Activated T-cell treated with anti-CD3 and anti-CD28 coated beads, Interleukin-2, amount 50 U/mL, for 4 hours (primary cell): ENCODE measurements around the gene BABAM2. TPM values are rescaled to one million over a fixed set of nuclear protein-coding genes. Genes with fewer than 3 reads are reported as not detected.
A peak's percentile ranks its signal among the peaks of the same experiment; 100 is the strongest.

Source experiments
- ATAC-seq, 2 donors: fragments of 200-7000 bp; cut with Tn5 transposase; one replicate each; pipeline ENCODE4 v1.10.0; 2021
- DNase-seq: peaks from one replicate; pipeline ENCODE4 v3.0.0-alpha.2; 2020
- H3K27me3 Mint-ChIP-seq: one replicate; pipeline ENCODE4 v1.8.0; 2021; ENCODE audit warnings: low read depth, mixed read lengths
- H3K36me3 Mint-ChIP-seq: one replicate; pipeline ENCODE4 v1.8.0; 2022; ENCODE audit warnings: mixed read lengths; ENCODE audit not compliant: insufficient read depth
- H3K4me1 Mint-ChIP-seq: one replicate; pipeline ENCODE4 v1.8.0; 2021; ENCODE audit warnings: low read depth, mixed read lengths
- H3K4me3 Mint-ChIP-seq: one replicate; pipeline ENCODE4 v1.8.0; 2021; ENCODE audit warnings: mild to moderate bottlenecking, moderate library complexity, mixed read lengths
- H3K9me3 Mint-ChIP-seq: one replicate; pipeline ENCODE4 v1.8.0; 2021; ENCODE audit warnings: mixed read lengths
- total RNA-seq, 3 donors: library from RNA; stranded (reverse); gene quantifications; one replicate each; pipeline ENCODE4 v1.2.1, GENCODE V29; 2021

BABAM2 gene
- total RNA-seq, 3 donors from 2014 or later, result 34.3 to 45.9 (median 35.6) TPM

DNA sequence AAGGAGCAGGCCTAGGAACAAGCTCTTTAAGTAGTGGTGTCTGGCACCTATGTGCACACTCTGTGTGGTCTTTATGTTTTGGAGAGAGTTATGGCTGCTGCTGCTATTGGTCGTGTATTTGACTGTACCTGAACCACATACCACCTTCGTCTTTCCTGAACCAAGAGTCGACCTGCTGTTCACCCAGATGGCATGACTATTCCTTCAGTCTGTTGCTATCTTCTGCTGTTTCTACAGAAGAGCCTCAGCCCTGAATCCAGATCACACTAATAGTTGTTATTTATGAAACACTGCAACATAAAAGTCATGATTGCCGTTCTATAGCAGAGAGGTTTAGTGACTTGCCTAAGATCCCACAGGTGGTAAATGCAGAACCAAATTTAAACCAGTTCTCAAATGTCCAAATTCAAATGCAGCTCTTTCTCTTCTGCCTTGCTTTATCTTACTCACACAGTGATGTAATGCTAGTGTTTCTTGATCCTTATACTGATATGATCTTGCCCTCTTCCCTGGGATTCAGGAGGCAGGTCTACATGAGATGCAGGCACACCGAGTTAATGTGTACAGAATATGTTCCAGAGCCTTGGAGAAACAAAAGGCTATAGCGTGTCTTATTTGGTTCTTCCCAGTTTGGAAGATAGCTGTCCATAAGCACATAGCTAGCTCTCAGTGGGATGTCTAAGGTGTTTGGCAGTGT, 380.1 kb downstream of the BABAM2 start:
- Mint-ChIP-seq H3K4me1 (peaks cover 36% of the 10 kb centered on the region), H3K4me3 (no peak overlapping the region), H3K9me3 (no peaks in the 10 kb centered on the region), H3K27me3 (no peaks in the 10 kb centered on the region), H3K36me3 (peaks cover 11% of the 10 kb centered on the region)
- ATAC-seq (no peak), DNase-seq (no peak)

DNA sequence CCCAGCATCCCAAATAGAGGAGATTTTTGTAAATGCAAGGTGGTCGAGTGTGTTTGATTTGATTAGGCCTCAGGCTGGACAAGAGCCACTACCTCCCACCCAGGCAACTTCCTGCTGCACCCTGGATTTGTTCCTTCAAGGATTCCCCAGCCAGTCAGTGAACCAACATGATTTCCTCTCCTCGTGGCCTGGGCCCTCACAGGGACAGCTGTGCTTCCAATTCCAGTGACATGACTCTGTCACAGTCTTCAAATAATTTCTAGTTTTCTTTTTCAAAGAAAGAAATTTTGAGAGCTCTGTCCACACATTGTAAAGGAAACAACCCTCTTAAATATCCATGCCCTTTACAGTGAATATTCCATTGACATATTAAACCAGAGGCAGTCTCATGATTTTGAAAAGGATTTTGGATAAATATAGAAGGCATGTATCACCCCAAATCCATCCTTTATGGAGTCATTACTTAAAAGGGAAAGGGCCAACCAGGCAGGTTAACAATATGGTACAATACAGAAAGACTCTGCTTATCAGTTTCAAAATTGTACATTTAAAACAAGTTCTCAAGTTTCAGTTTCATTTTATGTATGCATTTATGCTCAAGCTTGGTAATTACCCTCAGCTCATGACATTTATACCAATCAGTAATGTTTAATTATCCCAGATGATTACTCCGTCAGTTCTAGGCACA, 380.8 kb downstream of the BABAM2 start:
- Mint-ChIP-seq H3K4me1 (peaks cover 44% of the 10 kb centered on the region), H3K27me3 (no peaks in the 10 kb centered on the region), H3K36me3 (peaks cover 8% of the 10 kb centered on the region), H3K4me3 (no peak overlapping the region), H3K9me3 (no peaks in the 10 kb centered on the region)
- DNase-seq (no peak), ATAC-seq (peak in 1 of 2 donors; percentile 21)

DNA sequence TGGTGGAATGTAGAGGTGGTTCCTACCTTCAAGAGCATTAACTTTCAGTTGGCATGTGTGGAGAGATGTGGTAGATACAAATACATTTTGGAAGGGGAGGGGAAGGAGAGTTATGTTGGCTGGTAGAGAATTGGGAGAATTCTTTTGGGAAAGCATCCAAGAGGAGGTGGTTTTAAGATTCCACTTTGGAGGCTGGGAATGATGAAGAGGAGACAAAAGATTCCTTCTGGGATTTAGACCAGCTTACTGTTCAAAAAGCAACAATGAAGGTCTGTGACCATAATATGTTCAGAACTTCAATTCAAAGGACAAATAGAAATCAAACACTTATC, 381.4 kb downstream of the BABAM2 start:
- ATAC-seq, result no peak
- Mint-ChIP-seq H3K4me3 (no peak overlapping the region), H3K9me3 (no peaks in the 10 kb centered on the region), H3K27me3 (no peaks in the 10 kb centered on the region), H3K4me1 (peaks cover 49% of the 10 kb centered on the region), H3K36me3 (peaks cover 8% of the 10 kb centered on the region)
- DNase-seq, result no peak

- Mint-ChIP-seq H3K27me3 (no peaks in the 10 kb centered on the region), H3K9me3 (no peaks in the 10 kb centered on the region), H3K4me3 (no peak overlapping the region), H3K4me1 (peaks cover 48% of the 10 kb centered on the region), H3K36me3 (peaks cover 19% of the 10 kb centered on the region)
- DNase-seq (no peak), ATAC-seq (no peak)
Observed at GRCh38 chr2:28273751-28274150, 383.2 kb downstream of the BABAM2 start.

GRCh38 chr2:28274911-28275685, 384.6 kb downstream of the BABAM2 start:
- Mint-ChIP-seq H3K4me3 (no peak overlapping the region), H3K9me3 (no peaks in the 10 kb centered on the region), H3K36me3 (peaks cover 20% of the 10 kb centered on the region), H3K27me3 (no peaks in the 10 kb centered on the region), H3K4me1 (peaks cover 48% of the 10 kb centered on the region)
- no peak for ATAC-seq
- no peak for DNase-seq

DNA sequence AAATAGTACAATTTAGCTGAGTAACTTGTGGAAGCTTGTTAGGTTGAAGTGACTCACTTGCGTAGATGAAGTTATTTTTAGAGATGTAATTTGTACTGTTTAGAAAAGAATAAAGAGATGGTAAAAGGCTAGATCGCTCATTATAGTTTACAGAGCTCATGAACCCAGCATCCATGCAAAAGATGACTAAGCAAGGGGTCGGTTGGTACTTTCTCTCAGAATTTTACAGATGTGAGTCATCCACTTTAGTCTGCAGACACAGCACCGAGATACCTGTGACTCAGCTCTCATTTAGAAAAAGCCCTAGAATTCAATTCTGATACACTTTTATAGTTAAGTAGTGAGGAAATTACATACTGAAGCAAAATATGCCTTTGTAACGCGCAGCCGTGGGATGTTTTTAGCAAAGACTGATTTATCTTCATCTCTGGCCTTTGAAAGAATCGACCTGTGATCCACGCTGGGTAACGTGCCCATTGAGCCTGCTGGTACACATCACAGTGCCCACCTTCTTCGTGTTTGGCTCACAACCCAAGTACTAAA, 385.6 kb downstream of the BABAM2 start:
- Mint-ChIP-seq H3K27me3 (no peaks in the 10 kb centered on the region), H3K4me3 (no peak overlapping the region), H3K4me1 (peaks cover 40% of the 10 kb centered on the region), H3K9me3 (no peaks in the 10 kb centered on the region), H3K36me3 (peaks cover 24% of the 10 kb centered on the region)
- ATAC-seq, result peak; percentile 98
- peak; percentile 15 for DNase-seq

GRCh38 chr2:28276807-28277206, 386.3 kb downstream of the BABAM2 start:
- Mint-ChIP-seq H3K4me3 (no peak overlapping the region), H3K4me1 (peaks cover 34% of the 10 kb centered on the region), H3K9me3 (no peaks in the 10 kb centered on the region), H3K27me3 (no peaks in the 10 kb centered on the region), H3K36me3 (peaks cover 22% of the 10 kb centered on the region)
- DNase-seq (no peak), ATAC-seq (no peak)

- DNase-seq (no peak), ATAC-seq (no peak)
- no peaks in the 10 kb centered on the region for H3K9me3 Mint-ChIP-seq
- H3K36me3 Mint-ChIP-seq, result peaks cover 20% of the 10 kb centered on the region
- no peak overlapping the region for H3K4me3 Mint-ChIP-seq
- peaks cover 31% of the 10 kb centered on the region for H3K4me1 Mint-ChIP-seq
- no peaks in the 10 kb centered on the region for H3K27me3 Mint-ChIP-seq
Observed at GRCh38 chr2:28277466-28277865, 386.9 kb downstream of the BABAM2 start.

DNA sequence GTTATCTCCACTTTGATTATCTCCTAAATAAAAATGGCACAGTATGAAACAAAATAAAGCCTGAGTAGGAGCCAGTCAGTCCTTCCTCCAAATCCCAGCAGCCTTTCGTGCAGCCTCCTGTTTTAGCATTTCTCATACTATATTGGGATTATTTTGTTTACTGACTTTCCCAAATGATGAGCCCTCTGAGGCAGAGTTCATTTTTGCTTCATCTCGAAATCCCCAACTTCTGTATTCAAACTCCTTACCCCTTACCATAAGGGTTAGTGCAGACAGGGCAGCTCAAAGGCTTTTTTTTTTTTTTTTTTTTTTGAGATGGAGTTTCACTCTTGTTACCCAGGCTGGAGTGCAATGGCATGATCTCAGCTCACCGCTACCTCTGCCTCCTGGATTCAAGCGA, 388.8 kb downstream of the BABAM2 start:
- Mint-ChIP-seq H3K4me1 (peaks cover 24% of the 10 kb centered on the region), H3K27me3 (no peaks in the 10 kb centered on the region), H3K36me3 (peaks cover 19% of the 10 kb centered on the region), H3K9me3 (no peaks in the 10 kb centered on the region), H3K4me3 (no peak overlapping the region)
- no peak for DNase-seq
- ATAC-seq, result no peak

- DNase-seq (no peak), ATAC-seq (no peak)
- Mint-ChIP-seq H3K9me3 (no peaks in the 10 kb centered on the region), H3K36me3 (peaks cover 19% of the 10 kb centered on the region), H3K4me1 (peaks cover 13% of the 10 kb centered on the region), H3K4me3 (no peak overlapping the region), H3K27me3 (no peaks in the 10 kb centered on the region)
Observed at GRCh38 chr2:28280619-28281018, 390.1 kb downstream of the BABAM2 start.

DNA sequence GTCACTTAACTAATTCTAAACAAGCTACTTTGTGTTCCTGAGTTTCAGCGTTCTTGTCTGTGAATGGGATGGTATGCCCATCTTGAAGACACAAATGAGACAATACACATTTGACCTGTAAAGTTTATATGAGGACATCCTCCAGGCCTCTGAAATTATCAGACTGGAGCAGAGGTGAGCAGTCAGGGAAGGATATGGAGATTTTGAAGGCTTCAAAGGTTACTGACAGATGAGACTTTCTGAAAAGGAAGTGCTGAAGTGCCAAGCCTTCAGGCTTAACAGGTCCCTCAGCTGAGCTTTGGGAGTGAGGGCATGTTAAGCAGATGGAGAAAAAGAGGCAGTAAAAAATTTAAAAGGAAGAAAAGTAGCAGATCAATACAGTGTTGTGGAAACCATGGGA, 391.2 kb downstream of the BABAM2 start:
- no peaks in the 10 kb centered on the region for H3K9me3 Mint-ChIP-seq
- no peak overlapping the region for H3K4me3 Mint-ChIP-seq
- ATAC-seq (no peak), DNase-seq (no peak)
- no peaks in the 10 kb centered on the region for H3K27me3 Mint-ChIP-seq
- H3K36me3 Mint-ChIP-seq, result peaks cover 21% of the 10 kb centered on the region
- peaks cover 2% of the 10 kb centered on the region for H3K4me1 Mint-ChIP-seq

DNA sequence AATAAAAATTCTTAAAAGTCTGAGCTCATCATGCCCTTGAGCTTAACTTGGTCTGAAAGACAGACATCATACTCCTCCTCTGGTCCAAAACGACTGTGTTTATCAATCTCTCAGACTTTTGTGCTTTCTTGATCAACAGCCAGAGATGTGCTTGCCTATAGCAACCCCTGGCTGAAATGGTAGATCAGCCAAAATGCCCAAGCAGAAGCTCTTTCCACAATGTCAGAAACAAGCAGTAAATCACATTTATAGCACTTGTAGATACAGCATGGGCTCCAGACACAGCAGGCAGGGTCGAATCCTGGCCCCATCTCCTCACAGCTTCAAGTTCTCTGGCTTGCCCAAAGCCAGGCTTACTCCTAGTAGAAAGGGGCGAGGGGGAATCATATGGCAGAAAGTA, 391.7 kb downstream of the BABAM2 start:
- Mint-ChIP-seq H3K36me3 (peaks cover 21% of the 10 kb centered on the region), H3K9me3 (no peaks in the 10 kb centered on the region), H3K4me1 (no peaks in the 10 kb centered on the region), H3K4me3 (no peak overlapping the region), H3K27me3 (no peaks in the 10 kb centered on the region)
- DNase-seq (no peak), ATAC-seq (no peak)

- no peak for ATAC-seq
- DNase-seq, result no peak
- no peak overlapping the region for H3K4me3 Mint-ChIP-seq
- H3K27me3 Mint-ChIP-seq, result no peaks in the 10 kb centered on the region
- H3K4me1 Mint-ChIP-seq, result no peaks in the 10 kb centered on the region
- H3K9me3 Mint-ChIP-seq, result no peaks in the 10 kb centered on the region
- H3K36me3 Mint-ChIP-seq, result peaks cover 19% of the 10 kb centered on the region
Observed at GRCh38 chr2:28282861-28283646, 392.5 kb downstream of the BABAM2 start.

DNA sequence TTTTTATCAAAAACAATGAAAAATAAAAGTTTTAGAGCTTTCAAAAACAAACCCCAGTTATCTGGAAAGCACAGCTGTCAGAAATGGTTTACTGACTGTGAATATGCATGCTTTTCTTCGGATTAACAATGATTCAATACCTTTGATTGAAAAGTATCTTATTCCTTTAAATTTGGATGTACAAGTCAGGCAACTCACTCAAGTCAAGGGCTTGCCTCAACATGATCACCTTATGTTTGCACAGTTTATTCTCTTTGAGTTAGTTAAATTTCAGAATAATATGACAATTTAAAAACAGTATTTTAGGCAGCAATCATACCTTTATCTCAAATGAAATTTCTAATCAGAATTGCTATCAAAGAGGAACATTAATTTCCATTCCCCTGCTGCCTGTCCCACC, 393.3 kb downstream of the BABAM2 start:
- H3K27me3 Mint-ChIP-seq, result no peaks in the 10 kb centered on the region
- DNase-seq, result no peak
- no peaks in the 10 kb centered on the region for H3K9me3 Mint-ChIP-seq
- no peaks in the 10 kb centered on the region for H3K4me1 Mint-ChIP-seq
- peaks cover 11% of the 10 kb centered on the region for H3K36me3 Mint-ChIP-seq
- H3K4me3 Mint-ChIP-seq, result no peak overlapping the region
- ATAC-seq, result no peak
